ENCODE results near the gene MS4A1.

MS4A1 gene

GRCh38 chr11:60513496-60514460 is 58.1 kb downstream of the MS4A1 start:
- Histone ChIP-seq H3K4me3 (no peak overlapping the region), H3K27ac (no peak overlapping the region)
- no peak for DNase-seq (ENCODE audit: low spot score)
- TF ChIP-seq, protein P1, sequence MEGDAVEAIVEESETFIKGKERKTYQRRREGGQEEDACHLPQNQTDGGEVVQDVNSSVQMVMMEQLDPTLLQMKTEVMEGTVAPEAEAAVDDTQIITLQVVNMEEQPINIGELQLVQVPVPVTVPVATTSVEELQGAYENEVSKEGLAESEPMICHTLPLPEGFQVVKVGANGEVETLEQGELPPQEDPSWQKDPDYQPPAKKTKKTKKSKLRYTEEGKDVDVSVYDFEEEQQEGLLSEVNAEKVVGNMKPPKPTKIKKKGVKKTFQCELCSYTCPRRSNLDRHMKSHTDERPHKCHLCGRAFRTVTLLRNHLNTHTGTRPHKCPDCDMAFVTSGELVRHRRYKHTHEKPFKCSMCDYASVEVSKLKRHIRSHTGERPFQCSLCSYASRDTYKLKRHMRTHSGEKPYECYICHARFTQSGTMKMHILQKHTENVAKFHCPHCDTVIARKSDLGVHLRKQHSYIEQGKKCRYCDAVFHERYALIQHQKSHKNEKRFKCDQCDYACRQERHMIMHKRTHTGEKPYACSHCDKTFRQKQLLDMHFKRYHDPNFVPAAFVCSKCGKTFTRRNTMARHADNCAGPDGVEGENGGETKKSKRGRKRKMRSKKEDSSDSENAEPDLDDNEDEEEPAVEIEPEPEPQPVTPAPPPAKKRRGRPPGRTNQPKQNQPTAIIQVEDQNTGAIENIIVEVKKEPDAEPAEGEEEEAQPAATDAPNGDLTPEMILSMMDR (IDR thresholded peaks at IDR 0.05): no peak

DNA sequence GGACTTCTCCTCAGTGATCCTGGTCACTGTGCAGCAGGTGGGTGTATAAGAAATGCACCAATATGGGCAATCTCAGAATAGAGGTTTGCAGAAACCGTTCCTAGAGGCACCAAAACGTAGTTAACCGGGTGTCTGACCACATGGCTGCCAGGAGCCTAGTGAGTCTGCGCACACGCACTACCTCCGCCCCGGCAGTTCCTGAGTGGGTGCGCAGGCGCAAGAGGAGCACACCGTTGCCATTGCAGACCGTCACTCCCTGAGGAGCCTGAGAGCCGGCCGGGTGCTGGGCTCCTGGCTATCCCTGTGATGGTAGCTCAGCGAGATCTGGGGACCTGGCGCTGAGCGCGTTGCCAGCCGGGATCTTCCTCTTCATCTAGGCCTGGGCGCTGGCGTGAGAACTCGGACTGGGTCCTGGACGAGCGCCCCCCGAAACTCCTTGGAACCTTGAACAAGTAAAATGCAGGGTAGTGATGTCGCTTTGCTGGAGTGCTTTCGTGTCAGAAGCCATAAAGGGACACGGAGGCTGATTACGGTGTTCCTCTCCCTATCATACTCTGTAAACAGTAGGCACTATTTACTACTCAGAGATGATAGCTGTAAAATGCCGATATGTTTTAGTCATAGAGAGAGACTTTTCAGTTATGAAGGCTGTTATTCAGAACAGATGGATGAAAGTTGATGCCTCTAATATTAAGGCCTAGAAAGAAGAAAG is 59.7 kb downstream of the MS4A1 start, which contains the start of gene MS4A13:
Gene MS4A13 (plus strand): TSS at position 249 of the 712 bp plus-strand sequence. CDS start 2,692 bp downstream, outside the sequence.
- H3K4me3 ChIP-seq: no peak within 1 kb of the TSS
- TF ChIP-seq, protein P1 (IDR thresholded peaks at IDR 0.05): no peak
- DNase-seq (ENCODE audit: low spot score): no peak
- no peak within 1 kb of the TSS for H3K27ac ChIP-seq
